Panc1 (cell line): ENCODE data around the gene FXYD7. TPM values are rescaled to one million over a fixed set of nuclear protein-coding genes. Genes with fewer than 3 reads are reported as not detected.

ENCODE experiments used
- ATAC-seq: fragments of 200-7000 bp; cut with Tn5 transposase; 2 replicates; pipeline ENCODE4 v1.9.1; 2020; ENCODE audit warnings: mild to moderate bottlenecking, moderate library complexity
- BruUV-seq: library from RNA; stranded (reverse); fragments of 400-500 nt; replicated peaks from 2 replicates; lab custom pipeline; 2021; lab: Mats Ljungman, UMichigan
- CTCF ChIA-PET: fragments of 300-600 bp; sonication (Branson Sonifier 250); formaldehyde crosslinking; loops from one replicate; lab custom pipeline; 2022; ENCODE audit warnings: antibody characterized with exemption; lab: Charles Lee
- POLR2A ChIA-PET: fragments of 300-600 bp; sonication (Branson Sonifier 250); formaldehyde crosslinking; loops from one replicate; lab custom pipeline; 2022; ENCODE audit warnings: antibody characterized with exemption; lab: Charles Lee
- DNase-seq: peaks from one replicate; pipeline ENCODE4 v3.0.0-alpha.2; 2010; ENCODE audit warnings: low read depth, low spot score
- H3K27ac ChIP-seq: 2 replicates; pipeline ENCODE4 v1.5.1; 2011; ENCODE audit warnings: mild to moderate bottlenecking, low read length, inconsistent platforms
- H3K27me3 ChIP-seq: fragments of 200-500 bp; sonication (Bioruptor generic); 2 replicates; pipeline ENCODE4 v1.6.0; 2014; ENCODE audit warnings: low read length, inconsistent platforms; ENCODE audit not compliant: control insufficient read depth, insufficient read depth
- H3K36me3 ChIP-seq: fragments of 200-500 bp; sonication (Bioruptor generic); 2 replicates; pipeline ENCODE4 v1.5.1; 2014; ENCODE audit warnings: inconsistent platforms, mild to moderate bottlenecking, low read length, moderate library complexity; ENCODE audit not compliant: control insufficient read depth, insufficient read depth
- H3K4me1 ChIP-seq: 2 replicates; pipeline ENCODE4 v1.5.1; 2011; ENCODE audit warnings: inconsistent platforms, mild to moderate bottlenecking, low read length, moderate library complexity; ENCODE audit not compliant: control insufficient read depth, insufficient read depth
- H3K4me3 ChIP-seq, 2 experiments: 2 replicates each; pipeline ENCODE4 v1.5.1; 2011 to 2012; ENCODE audit warnings: low read depth in 2 of 2, low read length in 2 of 2, mild to moderate bottlenecking in 2 of 2, inconsistent platforms in 1 of 2, moderate library complexity in 1 of 2
- H3K9me3 ChIP-seq: fragments of 200-500 bp; sonication (Bioruptor generic); 2 replicates; pipeline ENCODE4 v1.5.1; 2014; ENCODE audit warnings: low read depth, mild to moderate bottlenecking, inconsistent platforms, low read length, moderate library complexity; ENCODE audit not compliant: control insufficient read depth, insufficient read depth
- POLR2AphosphoS5 ChIP-seq: IDR thresholded peaks from 2 replicates; pipeline ENCODE4 v1.6.1; 2012; ENCODE audit warnings: mild to moderate bottlenecking, low read depth, low read length, moderate library complexity
- REST ChIP-seq, 2 experiments: IDR thresholded peaks; 2 replicates each; pipeline ENCODE4 v1.6.1; 2011 to 2012; ENCODE audit warnings: low read depth in 2 of 2, control low read depth in 1 of 2, low read length in 1 of 2, mild to moderate bottlenecking in 1 of 2, moderate library complexity in 1 of 2; ENCODE audit not compliant: insufficient read depth in 1 of 2
- SIN3A ChIP-seq: IDR thresholded peaks from 2 replicates; pipeline ENCODE4 v1.6.1; 2012; ENCODE audit warnings: low read depth, mild to moderate bottlenecking, low read length, moderate library complexity, borderline replicate concordance; ENCODE audit not compliant: insufficient read depth
- TCF7L2 ChIP-seq: IDR thresholded peaks from 2 replicates; pipeline ENCODE4 v1.6.1; 2011; ENCODE audit warnings: mild to moderate bottlenecking, low read depth, low read length, inconsistent platforms
- in situ Hi-C: cut with HindIII; loops from 2 replicates; pipeline ENCODE4 v1.10.0; 2016; ENCODE audit warnings: low sequenced_read_pairs, low pct_unique_long_range_greater_than_20kb
- intact Hi-C: fragments of 100-400 bp; cut with micrococcal nuclease; formaldehyde crosslinking; loops from one replicate; pipeline ENCODE4 v1.10.0; 2022; ENCODE audit not compliant: unreplicated experiment
- total RNA-seq: library from RNA; stranded (reverse); gene quantifications from one replicate; pipeline ENCODE4 v1.2.1, GENCODE V29; 2021; ENCODE audit not compliant: unreplicated experiment
- TF ChIP-seq, protein P1 (sequence below): fragments of 450-650 bp; IDR thresholded peaks from 2 replicates; pipeline ENCODE4 v1.5.1; 2017; ENCODE audit warnings: mild to moderate bottlenecking

The FXYD7 gene
- total RNA-seq, 1 experiment from 2014 or later: not detected

DNA sequence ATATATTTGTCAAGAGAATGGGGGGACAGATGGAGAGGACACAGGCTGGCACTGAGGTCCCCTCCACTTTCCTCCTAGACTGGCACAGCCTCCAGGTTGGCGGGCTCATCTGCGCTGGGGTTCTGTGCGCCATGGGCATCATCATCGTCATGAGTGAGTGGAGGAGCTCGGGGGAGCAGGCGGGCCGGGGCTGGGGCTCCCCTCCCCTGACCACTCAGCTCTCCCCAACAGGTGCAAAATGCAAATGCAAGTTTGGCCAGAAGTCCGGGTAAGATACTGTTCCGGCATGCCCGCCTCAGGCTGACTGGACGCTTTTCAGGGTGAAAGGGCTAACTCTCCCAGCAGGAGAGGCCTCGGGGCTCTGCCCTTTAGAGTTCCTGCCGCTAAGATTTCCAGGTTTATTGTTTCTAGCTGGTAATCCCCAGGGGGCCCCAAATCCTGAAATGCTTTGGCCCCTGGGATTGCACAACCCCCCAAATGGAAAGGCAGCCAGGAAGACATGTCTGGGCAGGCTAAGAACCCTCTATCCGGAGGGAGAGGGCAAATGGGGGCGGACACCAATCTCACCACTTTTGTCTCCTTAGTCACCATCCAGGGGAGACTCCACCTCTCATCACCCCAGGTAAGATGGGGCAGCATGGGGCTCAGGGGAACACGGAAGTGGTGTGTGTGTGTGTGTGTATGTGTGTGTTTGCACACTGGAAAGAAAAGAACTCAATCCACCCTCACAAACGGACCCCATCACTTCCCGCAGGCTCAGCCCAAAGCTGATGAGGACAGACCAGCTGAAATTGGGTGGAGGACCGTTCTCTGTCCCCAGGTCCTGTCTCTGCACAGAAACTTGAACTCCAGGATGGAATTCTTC lies 20.1 kb upstream of the FXYD7 start:
- DNase-seq (no peak), ATAC-seq (no peak)
- H3K27ac ChIP-seq: no peak overlapping the region
- CTCF ChIA-PET: interaction anchor here (0.7 kb wide), 1 partner anchor 14 kb away, joined by 4 read pairs; no protein-coding TSS in a partner anchor
- no peaks in the 10 kb centered on the region for H3K9me3 ChIP-seq
- intact Hi-C loops: no loop called here
- BruUV-seq: no TSS peak
- peaks cover 8% of the 10 kb centered on the region for H3K4me1 ChIP-seq
- TF ChIP-seq TCF7L2 (no peak), REST (IDR thresholded peaks at IDR 0.05; ENCODE audit: insufficient read depth in 1 of 2, low read depth in 2 of 2, low read length in 1 of 2) (no peak), POLR2AphosphoS5 (no peak), SIN3A (no peak)
- TF ChIP-seq, protein P1, sequence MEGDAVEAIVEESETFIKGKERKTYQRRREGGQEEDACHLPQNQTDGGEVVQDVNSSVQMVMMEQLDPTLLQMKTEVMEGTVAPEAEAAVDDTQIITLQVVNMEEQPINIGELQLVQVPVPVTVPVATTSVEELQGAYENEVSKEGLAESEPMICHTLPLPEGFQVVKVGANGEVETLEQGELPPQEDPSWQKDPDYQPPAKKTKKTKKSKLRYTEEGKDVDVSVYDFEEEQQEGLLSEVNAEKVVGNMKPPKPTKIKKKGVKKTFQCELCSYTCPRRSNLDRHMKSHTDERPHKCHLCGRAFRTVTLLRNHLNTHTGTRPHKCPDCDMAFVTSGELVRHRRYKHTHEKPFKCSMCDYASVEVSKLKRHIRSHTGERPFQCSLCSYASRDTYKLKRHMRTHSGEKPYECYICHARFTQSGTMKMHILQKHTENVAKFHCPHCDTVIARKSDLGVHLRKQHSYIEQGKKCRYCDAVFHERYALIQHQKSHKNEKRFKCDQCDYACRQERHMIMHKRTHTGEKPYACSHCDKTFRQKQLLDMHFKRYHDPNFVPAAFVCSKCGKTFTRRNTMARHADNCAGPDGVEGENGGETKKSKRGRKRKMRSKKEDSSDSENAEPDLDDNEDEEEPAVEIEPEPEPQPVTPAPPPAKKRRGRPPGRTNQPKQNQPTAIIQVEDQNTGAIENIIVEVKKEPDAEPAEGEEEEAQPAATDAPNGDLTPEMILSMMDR: no peak
- POLR2A ChIA-PET: no interaction called here
- H3K36me3 ChIP-seq: no peaks in the 10 kb centered on the region
- in situ Hi-C loops: no loop called here
- no peaks in the 10 kb centered on the region for H3K27me3 ChIP-seq
- no peak overlapping the region for H3K4me3 ChIP-seq

DNA sequence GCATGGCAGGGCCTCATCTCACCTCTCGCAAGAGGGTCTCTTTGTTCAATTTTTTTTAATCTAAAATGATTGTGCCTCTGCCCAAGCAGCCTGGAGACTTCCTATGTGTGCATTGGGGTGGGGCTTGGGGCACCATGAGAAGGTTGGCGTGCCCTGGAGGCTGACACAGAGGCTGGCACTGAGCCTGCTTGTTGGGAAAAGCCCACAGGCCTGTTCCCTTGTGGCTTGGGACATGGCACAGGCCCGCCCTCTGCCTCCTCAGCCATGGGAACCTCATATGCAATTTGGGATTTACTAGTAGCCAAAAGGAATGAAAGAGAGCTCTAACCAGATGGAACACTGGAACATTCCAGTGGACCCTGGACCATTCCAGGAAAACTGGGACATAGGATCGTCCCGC lies 19.5 kb upstream of the FXYD7 start:
- H3K27ac ChIP-seq: peak overlapping the region; percentile 93; the same call in 1 of the 2 replicates
- no peaks in the 10 kb centered on the region for H3K9me3 ChIP-seq
- ATAC-seq (no peak), DNase-seq (no peak)
- intact Hi-C loops: no loop called here
- CTCF ChIA-PET: interaction anchor here (1.4 kb wide), 1 partner anchor 12 kb away, joined by 7 read pairs; the partner anchor contains the start of gene LGI4
- peaks cover 8% of the 10 kb centered on the region for H3K4me1 ChIP-seq
- H3K27me3 ChIP-seq: no peaks in the 10 kb centered on the region
- in situ Hi-C loops: no loop called here
- no peaks in the 10 kb centered on the region for H3K36me3 ChIP-seq
- BruUV-seq: no TSS peak
- H3K4me3 ChIP-seq: no peak overlapping the region
- TF ChIP-seq REST (IDR thresholded peaks at IDR 0.05; ENCODE audit: insufficient read depth in 1 of 2, low read depth in 2 of 2, low read length in 1 of 2) (no peak), SIN3A (no peak), TCF7L2 (no peak), POLR2AphosphoS5 (no peak)
- TF ChIP-seq, protein P1: no peak
- POLR2A ChIA-PET: no interaction called here
